Suprapubic skin (tissue), 4 donors: ENCODE results near the gene COPZ1. TPM values are rescaled to one million over a fixed set of nuclear protein-coding genes. Genes with fewer than 3 reads are reported as not detected.

Experiments
- DNase-seq, 2 donors: peaks; one replicate each; pipeline ENCODE4 v3.0.0-alpha.2; 2019; ENCODE audit warnings: low spot score in 2 of 2
- H3K27ac ChIP-seq: fragments of 200-600 bp; sonication (generic); one replicate; pipeline ENCODE4 v1.5.1; 2019
- H3K27me3 ChIP-seq: fragments of 200-600 bp; sonication (generic); one replicate; pipeline ENCODE4 v1.5.1; 2019
- H3K36me3 ChIP-seq: fragments of 200-600 bp; sonication (generic); one replicate; pipeline ENCODE4 v1.5.1; 2019
- H3K4me1 ChIP-seq: fragments of 200-600 bp; sonication (generic); one replicate; pipeline ENCODE4 v1.5.1; 2019
- H3K4me3 ChIP-seq: fragments of 200-600 bp; sonication (generic); one replicate; pipeline ENCODE4 v1.5.1; 2019; ENCODE audit warnings: mild to moderate bottlenecking
- H3K9me3 ChIP-seq: fragments of 200-600 bp; sonication (generic); one replicate; pipeline ENCODE4 v1.5.1; 2019
- EP300 ChIP-seq: sonication (generic); formaldehyde crosslinking; IDR thresholded peaks from one replicate; pipeline ENCODE4 v1.6.1; 2017; ENCODE audit warnings: antibody characterized with exemption
- POLR2A ChIP-seq, 2 donors: fragments of 450-650 bp; IDR thresholded peaks; one replicate each; pipeline ENCODE4 v1.6.1; 2017; ENCODE audit warnings: antibody characterized with exemption in 2 of 2, mild to moderate bottlenecking in 2 of 2, moderate library complexity in 2 of 2
- POLR2AphosphoS5 ChIP-seq, 3 donors: sonication (generic); formaldehyde crosslinking; IDR thresholded peaks; one replicate each; pipeline ENCODE4 v1.6.1; 2017; ENCODE audit warnings: antibody characterized with exemption in 3 of 3
- WGBS: methylation state at CpG from one replicate; pipeline ENCODE4 v1.1.5; 2018; 5-methylcytosine and 5-hydroxymethylcytosine counted together
- total RNA-seq, 4 donors: library from RNA; depleted of rRNA; stranded (reverse); fragments of >200 nt; gene quantifications; one replicate each; pipeline ENCODE4 v1.1.0, GENCODE V29; 2016
- TF ChIP-seq, protein P1 (sequence below), 2 donors: fragments of 200-600 bp in 1 of 2; fragments of 450-650 bp in 1 of 2; sonication (generic) in 1 of 2; IDR thresholded peaks; one replicate each; pipeline ENCODE4 v1.5.1; 2016 to 2019; ENCODE audit warnings: antibody characterized with exemption in 2 of 2, mild to moderate bottlenecking in 1 of 2, moderate library complexity in 1 of 2

The COPZ1 gene
- total RNA-seq, 4 donors from 2014 or later: 70.9 to 89.0 (median 77.6) TPM

DNA sequence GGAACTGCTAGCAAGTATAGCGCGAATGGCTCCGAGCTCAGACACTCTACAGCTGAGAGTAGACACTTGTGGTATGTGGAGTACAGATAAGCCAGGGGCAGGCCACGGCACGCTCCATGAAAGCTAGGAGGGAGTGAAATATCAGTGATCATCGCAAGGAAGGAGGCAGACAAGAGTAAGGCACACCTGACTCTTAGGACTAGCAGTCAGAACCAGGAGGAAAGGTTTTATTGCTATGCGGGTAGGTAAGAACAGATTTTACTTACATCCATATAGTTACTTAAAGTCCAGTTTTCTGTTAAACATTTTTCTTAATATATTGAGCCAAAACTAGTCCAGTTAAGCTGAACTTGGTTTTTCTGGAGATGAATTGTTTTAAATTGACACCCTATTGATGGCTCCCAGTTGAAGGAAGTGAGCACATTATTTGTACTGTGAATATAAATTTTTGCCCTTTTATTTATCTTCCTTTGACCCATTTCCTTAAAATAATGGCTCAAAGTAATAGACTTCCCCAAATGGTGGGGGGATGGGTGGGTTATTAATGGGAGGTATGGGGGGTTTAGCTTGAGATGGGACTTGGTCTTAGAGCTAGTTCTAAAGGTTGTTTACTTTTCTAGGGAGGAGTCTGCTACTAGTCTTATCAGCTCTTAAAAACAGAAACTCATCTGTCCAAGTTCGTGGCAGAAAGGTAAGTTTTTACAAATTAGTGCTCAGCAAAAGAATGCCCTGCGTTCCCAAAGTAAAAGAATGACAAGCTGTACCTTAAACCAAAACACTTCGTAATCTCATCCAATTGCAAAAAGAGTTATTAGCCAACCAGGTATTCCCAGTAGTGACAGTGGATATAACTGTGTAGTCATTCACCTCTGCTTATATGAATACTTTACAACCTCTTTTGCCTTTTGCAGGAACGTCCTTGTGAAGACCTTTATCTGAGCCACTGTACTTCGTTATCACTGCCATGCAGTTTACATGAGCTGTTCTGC lies 38.6 kb upstream of the COPZ1 start:
- H3K4me1 ChIP-seq: peaks cover 61% of the 10 kb centered on the region
- WGBS: 56% methylated on average over 12 of the region's 12 CpGs
- no peak overlapping the region for H3K4me3 ChIP-seq
- TF ChIP-seq POLR2A (IDR thresholded peaks at IDR 0.05): no peak
- TF ChIP-seq POLR2AphosphoS5 (IDR thresholded peaks at IDR 0.05): no peak
- TF ChIP-seq, protein P1, sequence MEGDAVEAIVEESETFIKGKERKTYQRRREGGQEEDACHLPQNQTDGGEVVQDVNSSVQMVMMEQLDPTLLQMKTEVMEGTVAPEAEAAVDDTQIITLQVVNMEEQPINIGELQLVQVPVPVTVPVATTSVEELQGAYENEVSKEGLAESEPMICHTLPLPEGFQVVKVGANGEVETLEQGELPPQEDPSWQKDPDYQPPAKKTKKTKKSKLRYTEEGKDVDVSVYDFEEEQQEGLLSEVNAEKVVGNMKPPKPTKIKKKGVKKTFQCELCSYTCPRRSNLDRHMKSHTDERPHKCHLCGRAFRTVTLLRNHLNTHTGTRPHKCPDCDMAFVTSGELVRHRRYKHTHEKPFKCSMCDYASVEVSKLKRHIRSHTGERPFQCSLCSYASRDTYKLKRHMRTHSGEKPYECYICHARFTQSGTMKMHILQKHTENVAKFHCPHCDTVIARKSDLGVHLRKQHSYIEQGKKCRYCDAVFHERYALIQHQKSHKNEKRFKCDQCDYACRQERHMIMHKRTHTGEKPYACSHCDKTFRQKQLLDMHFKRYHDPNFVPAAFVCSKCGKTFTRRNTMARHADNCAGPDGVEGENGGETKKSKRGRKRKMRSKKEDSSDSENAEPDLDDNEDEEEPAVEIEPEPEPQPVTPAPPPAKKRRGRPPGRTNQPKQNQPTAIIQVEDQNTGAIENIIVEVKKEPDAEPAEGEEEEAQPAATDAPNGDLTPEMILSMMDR (IDR thresholded peaks at IDR 0.05): no peak
- no peak for TF ChIP-seq EP300
- H3K36me3 ChIP-seq: peaks cover 58% of the 10 kb centered on the region
- no peak for DNase-seq
- no peaks in the 10 kb centered on the region for H3K27me3 ChIP-seq
- no peak overlapping the region for H3K27ac ChIP-seq
- H3K9me3 ChIP-seq: no peaks in the 10 kb centered on the region

DNA sequence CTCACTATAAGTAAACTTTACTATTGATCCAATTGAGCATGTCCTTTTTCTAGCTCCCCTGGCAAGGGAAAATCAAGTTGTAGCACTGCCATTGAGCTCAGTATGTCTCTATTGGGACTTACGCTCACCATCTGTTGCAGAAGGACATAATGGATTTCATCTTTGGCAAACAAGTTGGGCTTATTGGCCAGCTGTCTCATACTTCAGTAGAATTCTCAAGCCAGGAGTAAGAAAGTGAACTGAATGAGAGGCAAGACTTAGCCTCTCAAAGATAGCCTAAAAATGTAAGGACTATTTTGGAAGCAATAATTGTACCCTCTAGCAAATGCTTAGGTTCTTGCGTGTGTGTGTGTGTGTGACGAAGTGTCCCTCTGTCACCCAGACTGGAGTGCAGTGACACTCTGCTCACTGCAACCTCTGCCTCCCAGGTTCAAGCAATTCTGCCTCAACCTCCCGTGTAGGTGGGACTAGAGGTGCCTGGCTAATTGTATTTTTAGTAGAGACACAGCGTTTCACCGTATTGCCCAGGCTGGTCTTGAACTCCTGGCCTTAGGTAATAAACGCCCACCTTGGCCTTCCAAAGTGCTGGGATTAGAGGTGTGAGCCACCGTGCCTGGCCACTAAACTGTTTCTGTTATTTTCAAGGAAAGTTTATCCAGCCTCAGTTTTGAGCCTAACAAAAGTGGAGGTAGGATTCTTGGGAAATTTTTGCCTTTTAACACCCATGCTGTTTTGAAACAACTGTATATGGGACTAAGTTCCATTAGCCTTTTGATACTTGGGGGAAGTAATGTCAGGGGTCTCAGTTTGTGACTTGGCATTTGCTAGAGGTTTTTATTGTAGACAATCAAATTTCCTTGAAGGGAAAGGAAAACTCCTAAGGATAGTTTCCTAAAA lies 37.4 kb upstream of the COPZ1 start:
- no peaks in the 10 kb centered on the region for H3K9me3 ChIP-seq
- DNase-seq: no peak
- TF ChIP-seq POLR2AphosphoS5 (IDR thresholded peaks at IDR 0.05) (no peak), POLR2A (IDR thresholded peaks at IDR 0.05) (no peak), EP300 (no peak)
- TF ChIP-seq, protein P1 (IDR thresholded peaks at IDR 0.05): no peak
- no peaks in the 10 kb centered on the region for H3K27me3 ChIP-seq
- peaks cover 50% of the 10 kb centered on the region for H3K4me1 ChIP-seq
- no peak overlapping the region for H3K4me3 ChIP-seq
- peaks cover 53% of the 10 kb centered on the region for H3K36me3 ChIP-seq
- WGBS: 79% methylated on average over 8 of the region's 8 CpGs
- H3K27ac ChIP-seq: no peak overlapping the region

DNA sequence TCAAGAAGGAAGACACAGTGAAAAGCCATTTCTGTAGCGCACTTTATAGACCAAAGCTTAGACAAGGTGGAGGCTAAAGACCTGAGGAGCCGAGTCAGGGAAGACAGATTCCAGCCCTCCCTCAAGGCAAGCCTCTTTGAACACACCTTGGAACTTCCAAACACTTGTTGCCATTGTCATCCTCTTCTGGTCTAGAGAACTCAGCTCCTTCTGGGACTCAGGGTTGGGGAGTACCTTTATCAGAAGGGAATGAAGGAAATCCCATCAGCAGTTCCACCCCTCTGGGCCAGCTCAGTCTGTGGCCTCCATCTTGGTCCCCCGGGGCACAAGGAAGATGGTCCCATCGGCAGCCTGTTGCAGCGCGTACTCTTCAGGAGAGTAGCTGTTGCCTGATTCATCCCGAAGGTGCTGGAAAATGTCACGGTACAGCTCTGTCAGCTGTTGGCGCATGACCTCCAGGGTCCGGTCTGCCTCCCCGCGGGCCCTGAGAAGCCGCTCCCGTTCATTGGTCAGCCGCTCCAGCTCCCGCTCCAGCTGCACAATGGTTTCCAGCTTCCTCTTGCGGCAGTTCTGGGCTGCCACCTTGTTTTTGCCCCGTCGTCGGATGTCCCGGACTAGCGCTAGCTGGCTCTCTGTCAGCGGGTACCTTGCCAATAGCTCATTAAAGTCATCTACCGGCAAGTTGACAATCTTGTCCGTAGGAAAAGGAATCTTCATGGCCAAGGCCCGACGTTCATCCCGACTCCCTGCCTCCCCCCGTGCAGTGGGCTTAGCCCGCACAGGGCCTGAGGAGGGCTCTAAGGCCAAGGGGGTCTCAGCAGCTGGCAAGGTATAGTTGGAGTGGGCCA lies 32.6 kb upstream of the COPZ1 start:
- Histone ChIP-seq H3K9me3 (no peaks in the 10 kb centered on the region), H3K27ac (no peak overlapping the region), H3K4me1 (peaks cover 8% of the 10 kb centered on the region), H3K27me3 (no peaks in the 10 kb centered on the region), H3K4me3 (no peak overlapping the region), H3K36me3 (peaks cover 9% of the 10 kb centered on the region)
- TF ChIP-seq, protein P1 (IDR thresholded peaks at IDR 0.05): no peak
- TF ChIP-seq POLR2A (IDR thresholded peaks at IDR 0.05) (no peak), POLR2AphosphoS5 (IDR thresholded peaks at IDR 0.05) (no peak), EP300 (no peak)
- DNase-seq: no peak
- 91% methylated on average over 15 of the region's 30 CpGs for WGBS

DNA sequence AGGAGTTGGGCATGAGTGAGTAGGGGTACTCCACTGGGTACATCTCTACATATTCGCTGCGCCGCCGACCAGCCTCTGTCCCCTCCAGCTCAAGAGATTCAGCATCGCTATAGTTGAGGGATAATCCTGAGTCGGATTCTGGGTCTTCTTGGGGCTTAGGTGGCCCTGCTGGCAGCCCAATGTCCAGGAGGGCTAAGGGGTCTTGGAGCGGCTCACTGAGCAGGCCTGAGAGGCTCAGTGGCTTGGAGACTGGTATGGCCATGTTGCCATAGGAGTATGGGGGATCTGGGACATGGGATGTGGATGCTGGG lies 32.0 kb upstream of the COPZ1 start:
- TF ChIP-seq, protein P1 (IDR thresholded peaks at IDR 0.05): no peak
- no peak for TF ChIP-seq POLR2AphosphoS5 (IDR thresholded peaks at IDR 0.05)
- no peak for TF ChIP-seq POLR2A (IDR thresholded peaks at IDR 0.05)
- no peak for TF ChIP-seq EP300
- Histone ChIP-seq H3K9me3 (no peaks in the 10 kb centered on the region), H3K36me3 (peaks cover 3% of the 10 kb centered on the region), H3K27ac (no peak overlapping the region), H3K27me3 (no peaks in the 10 kb centered on the region), H3K4me1 (peaks cover 5% of the 10 kb centered on the region), H3K4me3 (no peak overlapping the region)
- WGBS: 100% methylated on average over 1 of the region's 7 CpGs
- no peak for DNase-seq
